ENCODE measurements around the gene CCDC60.
"Not testable (repeated sequence)": the region's sequence is repeated elsewhere in the genome, so short reads cannot be mapped to it uniquely, and the experiment has no call there.

Gene CCDC60

DNA sequence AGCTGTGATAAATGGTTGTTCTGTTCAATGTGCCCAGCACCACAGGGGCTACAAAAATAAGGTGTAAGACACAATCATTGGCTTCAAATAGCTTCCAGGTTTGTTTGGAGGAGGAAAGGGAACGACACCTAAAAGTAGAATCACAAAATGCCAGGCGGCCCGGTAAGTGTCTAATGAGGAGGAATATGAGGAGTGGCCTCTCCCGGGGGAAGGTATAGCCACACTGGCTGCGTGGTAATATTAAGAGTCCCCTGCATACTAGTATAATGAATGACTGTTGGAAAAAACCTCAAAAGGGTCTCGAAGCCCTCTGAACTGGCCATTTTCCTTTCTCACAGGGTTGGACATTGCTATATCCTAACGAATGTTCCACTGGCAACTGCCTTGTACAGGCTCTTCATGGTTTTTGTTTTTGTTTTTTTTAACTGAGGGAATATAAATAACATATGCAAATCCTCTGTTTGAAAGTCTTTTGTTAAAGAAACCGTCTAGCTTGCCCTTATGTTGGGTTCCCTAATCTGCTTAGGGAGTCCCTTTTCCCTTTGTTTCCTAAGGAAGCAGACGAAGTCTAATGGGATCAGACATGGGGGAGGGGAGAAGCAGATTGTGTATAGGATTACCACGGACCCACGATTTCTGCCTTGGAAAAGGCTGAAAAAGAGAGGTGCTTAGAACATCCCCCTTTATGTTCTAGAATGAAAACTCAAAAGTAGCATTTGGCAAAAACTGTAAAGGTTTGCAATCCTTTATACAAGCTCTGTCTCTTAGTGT is 4.2 kb downstream of the CCDC60 start:
- H3K4me3 ChIP-seq (ENCODE audit: low read depth, low read length) = no peak overlapping the region
- TF ChIP-seq, protein P1, sequence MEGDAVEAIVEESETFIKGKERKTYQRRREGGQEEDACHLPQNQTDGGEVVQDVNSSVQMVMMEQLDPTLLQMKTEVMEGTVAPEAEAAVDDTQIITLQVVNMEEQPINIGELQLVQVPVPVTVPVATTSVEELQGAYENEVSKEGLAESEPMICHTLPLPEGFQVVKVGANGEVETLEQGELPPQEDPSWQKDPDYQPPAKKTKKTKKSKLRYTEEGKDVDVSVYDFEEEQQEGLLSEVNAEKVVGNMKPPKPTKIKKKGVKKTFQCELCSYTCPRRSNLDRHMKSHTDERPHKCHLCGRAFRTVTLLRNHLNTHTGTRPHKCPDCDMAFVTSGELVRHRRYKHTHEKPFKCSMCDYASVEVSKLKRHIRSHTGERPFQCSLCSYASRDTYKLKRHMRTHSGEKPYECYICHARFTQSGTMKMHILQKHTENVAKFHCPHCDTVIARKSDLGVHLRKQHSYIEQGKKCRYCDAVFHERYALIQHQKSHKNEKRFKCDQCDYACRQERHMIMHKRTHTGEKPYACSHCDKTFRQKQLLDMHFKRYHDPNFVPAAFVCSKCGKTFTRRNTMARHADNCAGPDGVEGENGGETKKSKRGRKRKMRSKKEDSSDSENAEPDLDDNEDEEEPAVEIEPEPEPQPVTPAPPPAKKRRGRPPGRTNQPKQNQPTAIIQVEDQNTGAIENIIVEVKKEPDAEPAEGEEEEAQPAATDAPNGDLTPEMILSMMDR (IDR thresholded peaks at IDR 0.05; ENCODE audit: borderline replicate concordance, insufficient read depth, low read depth, low read length) = no peak

DNA sequence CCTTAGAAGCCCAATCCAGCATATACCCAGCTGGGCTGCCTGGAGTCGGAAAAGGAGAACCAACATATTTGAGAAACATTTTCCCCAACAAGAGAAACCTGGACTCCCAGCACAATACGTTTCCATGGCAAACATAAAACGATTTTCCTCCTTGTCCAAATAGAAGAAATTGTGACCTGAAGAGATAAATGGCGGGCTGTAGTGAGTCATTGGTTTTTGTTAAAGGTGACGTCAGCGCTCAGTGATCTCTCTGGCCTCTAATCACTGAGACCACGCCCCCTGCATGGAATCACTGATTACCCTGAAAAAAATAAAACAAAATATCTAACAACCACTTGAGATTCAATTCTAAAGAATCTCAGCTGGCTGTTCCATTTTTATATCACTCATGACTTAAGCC is 6.0 kb downstream of the CCDC60 start:
- TF ChIP-seq, protein P1 (IDR thresholded peaks at IDR 0.05; ENCODE audit: borderline replicate concordance, insufficient read depth, low read depth, low read length) = no peak
- no peak overlapping the region for H3K4me3 ChIP-seq (ENCODE audit: low read depth, low read length)

DNA sequence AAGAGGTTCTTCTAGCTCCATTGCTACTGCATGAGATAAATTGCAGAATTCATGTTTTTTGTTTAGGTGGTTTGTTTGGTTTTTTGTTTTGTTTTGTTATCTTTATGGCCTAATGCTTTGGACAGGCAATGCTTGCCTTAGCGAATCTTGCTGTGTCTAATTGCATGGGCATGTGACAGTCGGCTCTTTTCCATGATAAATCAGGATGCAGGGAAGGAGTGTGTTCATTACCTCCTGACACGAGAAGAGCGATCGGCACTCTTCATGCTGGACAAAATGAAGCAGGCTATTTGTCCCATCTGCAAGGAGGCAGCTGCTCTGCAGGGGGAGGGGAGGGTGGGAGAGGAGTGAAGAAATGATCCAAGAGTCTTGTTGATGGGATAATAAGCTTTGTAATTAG is 6.5 kb downstream of the CCDC60 start:
- TF ChIP-seq, protein P1 (IDR thresholded peaks at IDR 0.05; ENCODE audit: borderline replicate concordance, insufficient read depth, low read depth, low read length) = no peak
- no peak overlapping the region for H3K4me3 ChIP-seq (ENCODE audit: low read depth, low read length)

DNA sequence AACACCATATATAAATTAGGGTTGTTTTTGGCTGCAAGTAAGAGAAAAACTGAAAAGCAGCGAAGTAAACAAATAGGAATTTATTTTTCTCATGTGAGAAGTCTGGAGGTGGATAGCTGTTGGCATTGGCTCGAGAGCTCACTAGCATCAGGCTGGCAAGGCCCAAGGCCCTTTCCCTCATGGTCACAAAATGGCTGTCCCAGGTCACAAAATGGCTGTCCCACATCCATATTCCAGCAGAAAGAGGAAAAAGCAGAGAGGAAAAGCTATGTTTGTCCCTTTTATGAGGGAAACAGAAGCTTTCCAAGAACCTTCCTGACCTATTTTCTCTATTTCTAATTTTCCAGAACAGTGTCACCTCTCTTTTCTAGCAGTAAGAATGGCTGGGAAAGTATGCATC is 7.5 kb downstream of the CCDC60 start:
- no peak overlapping the region for H3K4me3 ChIP-seq (ENCODE audit: low read depth, low read length)
- TF ChIP-seq, protein P1 (IDR thresholded peaks at IDR 0.05; ENCODE audit: borderline replicate concordance, insufficient read depth, low read depth, low read length) = no peak

DNA sequence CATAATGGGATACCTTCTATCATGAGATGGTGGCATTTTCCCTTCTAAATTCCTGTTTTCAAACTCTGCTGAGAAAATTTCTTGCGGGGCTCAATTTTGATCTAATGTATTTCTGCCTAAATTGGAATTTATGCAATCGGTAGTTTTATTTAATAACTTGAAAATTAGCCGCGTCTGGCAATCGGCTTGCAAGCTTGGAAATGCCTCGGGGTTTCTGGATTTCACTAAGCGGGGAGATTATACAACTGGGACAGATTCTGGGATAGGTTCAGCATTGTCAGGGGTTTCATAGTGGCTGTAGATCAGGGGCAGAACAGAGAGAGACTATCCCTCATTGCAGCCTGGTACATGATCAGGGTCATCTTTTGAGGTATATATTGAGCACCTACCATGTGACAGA is 8.6 kb downstream of the CCDC60 start:
- H3K4me3 ChIP-seq (ENCODE audit: low read depth, low read length) = no peak overlapping the region
- TF ChIP-seq, protein P1 (IDR thresholded peaks at IDR 0.05; ENCODE audit: borderline replicate concordance, insufficient read depth, low read depth, low read length) = no peak

DNA sequence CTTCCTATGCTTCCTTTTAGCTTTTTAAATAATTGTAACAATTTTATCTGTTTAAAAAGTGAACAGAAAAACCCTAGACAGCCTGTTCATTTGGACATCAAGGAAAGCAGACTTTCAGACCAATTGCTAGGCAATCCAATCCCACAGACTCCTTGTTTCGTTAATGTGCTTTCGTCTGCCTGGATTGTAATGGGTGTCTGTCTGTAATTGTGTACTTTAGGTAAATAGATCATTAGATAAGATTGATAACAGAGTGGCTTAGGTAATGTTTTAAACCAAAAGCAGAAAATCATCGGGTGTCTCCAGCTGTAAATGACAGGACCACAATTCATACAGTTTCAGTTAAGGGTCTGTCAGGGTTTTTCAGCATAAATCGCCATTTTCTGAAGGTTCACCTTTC is 19.6 kb downstream of the CCDC60 start:
- TF ChIP-seq, protein P1 (IDR thresholded peaks at IDR 0.05; ENCODE audit: borderline replicate concordance, insufficient read depth, low read depth, low read length) = no peak
- H3K4me3 ChIP-seq (ENCODE audit: low read depth, low read length) = no peak overlapping the region

DNA sequence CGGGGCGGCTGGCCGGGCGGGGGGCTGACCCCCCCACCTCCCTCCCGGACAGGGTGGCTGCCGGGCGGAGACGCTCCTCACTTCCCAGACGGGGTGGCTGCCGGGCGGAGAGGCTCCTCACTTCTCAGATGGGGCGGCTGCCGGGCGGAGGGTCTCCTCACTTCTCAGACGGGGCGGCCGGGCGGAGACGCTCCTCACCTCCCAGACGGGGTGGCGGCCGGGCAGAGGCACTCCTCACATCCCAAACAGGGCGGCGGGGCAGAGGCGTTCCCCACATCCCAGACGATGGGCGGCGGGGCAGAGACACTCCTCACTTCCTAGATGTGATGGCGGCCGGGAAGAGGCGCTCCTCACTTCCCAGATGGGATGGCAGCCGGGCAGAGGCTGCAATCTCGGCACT is 25.8 kb downstream of the CCDC60 start:
- H3K4me3 ChIP-seq (ENCODE audit: low read depth, low read length) = not testable (repeated sequence)

Measured in GM12875 (cell line).